ENCODE data around the gene C12orf50.
A peak's percentile ranks its signal among the peaks of the same experiment; 100 is the strongest.
"Not testable (repeated sequence)": the region's sequence is repeated elsewhere in the genome, so short reads cannot be mapped to it uniquely, and the experiment has no call there.

Gene C12orf50

GRCh38 chr12:88029093-88029665 lies at the start of gene C12orf50:
Gene C12orf50 (minus strand): TSS chr12:88029401. CDS start chr12:88026962, 2,439 bp downstream.
- no peak for DNase-seq (ENCODE audit: low read depth in 2 of 2)

GRCh38 chr12:88067301-88067700 lies 38.1 kb upstream of the C12orf50 start:
- DNase-seq (ENCODE audit: low read depth in 2 of 2), result no peak

GRCh38 chr12:88063375-88063774 lies 34.2 kb upstream of the C12orf50 start:
- no peak for DNase-seq (ENCODE audit: low read depth in 2 of 2)

- DNase-seq (ENCODE audit: low read depth in 2 of 2), result no peak
Observed at GRCh38 chr12:88062474-88062873, 33.3 kb upstream of the C12orf50 start.

- DNase-seq (ENCODE audit: low read depth in 2 of 2), result no peak
Observed at GRCh38 chr12:88058719-88059077, 29.5 kb upstream of the C12orf50 start.

- DNase-seq (ENCODE audit: low read depth in 2 of 2), result no peak
Observed at GRCh38 chr12:88057994-88058718, 29.0 kb upstream of the C12orf50 start.

GRCh38 chr12:88056571-88056970 lies 27.4 kb upstream of the C12orf50 start:
- DNase-seq (ENCODE audit: low read depth in 2 of 2), result no peak

GRCh38 chr12:88052686-88053085 lies 23.5 kb upstream of the C12orf50 start:
- no peak for DNase-seq (ENCODE audit: low read depth in 2 of 2)

- no peak for DNase-seq (ENCODE audit: low read depth in 2 of 2)
Observed at GRCh38 chr12:88044035-88044434, 14.8 kb upstream of the C12orf50 start.

- DNase-seq (ENCODE audit: low read depth in 2 of 2), result no peak
Observed at GRCh38 chr12:88037770-88038169, 8.6 kb upstream of the C12orf50 start.

- no peak for DNase-seq (ENCODE audit: low read depth in 2 of 2)
Observed at GRCh38 chr12:88036353-88036965, 7.3 kb upstream of the C12orf50 start.

- DNase-seq (ENCODE audit: low read depth in 2 of 2), result no peak
Observed at GRCh38 chr12:88035907-88036289, 6.7 kb upstream of the C12orf50 start.

- peak; percentile 75 to 76 for DNase-seq (ENCODE audit: low read depth in 2 of 2)
Observed at GRCh38 chr12:88035271-88035906, 6.2 kb upstream of the C12orf50 start.

GRCh38 chr12:88031161-88031560 lies 2.0 kb upstream of the C12orf50 start:
- not testable (repeated sequence) for DNase-seq (ENCODE audit: low read depth in 2 of 2)

- no peak for DNase-seq (ENCODE audit: low read depth in 2 of 2)
Observed at GRCh38 chr12:88026196-88026595, 3.0 kb downstream of the C12orf50 start.

GRCh38 chr12:88017964-88018363 lies 11.2 kb downstream of the C12orf50 start:
- no peak for DNase-seq (ENCODE audit: low read depth in 2 of 2)

- no peak for DNase-seq (ENCODE audit: low read depth in 2 of 2)
Observed at GRCh38 chr12:88015825-88016224, 13.4 kb downstream of the C12orf50 start.

- DNase-seq (ENCODE audit: low read depth in 2 of 2), result no peak
Observed at GRCh38 chr12:88011755-88012154, 17.4 kb downstream of the C12orf50 start.

GRCh38 chr12:88006351-88006750 lies 22.9 kb downstream of the C12orf50 start:
- DNase-seq (ENCODE audit: low read depth in 2 of 2), result no peak

- DNase-seq (ENCODE audit: low read depth in 2 of 2), result no peak
Observed at GRCh38 chr12:88001327-88001726, 27.9 kb downstream of the C12orf50 start.

- DNase-seq (ENCODE audit: low read depth in 2 of 2), result no peak
Observed at GRCh38 chr12:87995581-87996178, 33.5 kb downstream of the C12orf50 start.

GRCh38 chr12:87991483-87991882 lies 37.7 kb downstream of the C12orf50 start:
- DNase-seq (ENCODE audit: low read depth in 2 of 2), result no peak

All from activated CD8-positive, alpha-beta memory T cell treated with anti-CD3 and anti-CD28 coated beads for 4 hours (primary cell).